Uterus (tissue), 4 donors: ENCODE results near the gene RRAD. TPM values are rescaled to one million over a fixed set of nuclear protein-coding genes. Genes with fewer than 3 reads are reported as not detected.
"Not testable (repeated sequence)": the region's sequence is repeated elsewhere in the genome, so short reads cannot be mapped to it uniquely, and the experiment has no call there.

Source experiments
- DNase-seq, 2 donors: peaks; one replicate each; pipeline ENCODE4 v3.0.0-alpha.2; 2019 to 2020
- H3K27ac ChIP-seq, 2 donors: fragments of 200-600 bp; sonication (generic); 1 replicate in 1 of 2; 2 replicates in 1 of 2; pipeline ENCODE4 v1.5.1; 2016 to 2018
- H3K27me3 ChIP-seq, 2 donors: fragments of 200-600 bp; sonication (generic); one replicate each; pipeline ENCODE4 v1.5.1; 2018 to 2019; ENCODE audit warnings: control low read depth in 1 of 2
- H3K36me3 ChIP-seq, 2 donors: fragments of 200-600 bp; sonication (generic); one replicate each; pipeline ENCODE4 v1.5.1; 2019; ENCODE audit warnings: control low read depth in 1 of 2
- H3K4me1 ChIP-seq, 2 donors: fragments of 200-600 bp; sonication (generic); one replicate each; pipeline ENCODE4 v1.5.1; 2018 to 2019; ENCODE audit warnings: control low read depth in 1 of 2
- H3K4me3 ChIP-seq, 2 donors: fragments of 200-600 bp; sonication (generic); 1 replicate in 1 of 2; 2 replicates in 1 of 2; pipeline ENCODE4 v1.5.1; 2018 to 2019; ENCODE audit warnings: mild to moderate bottlenecking in 1 of 2
- H3K9me3 ChIP-seq, 2 donors: fragments of 200-600 bp; sonication (generic); one replicate each; pipeline ENCODE4 v1.5.1; 2019; ENCODE audit warnings: control low read depth in 1 of 2
- CTCF ChIP-seq, 4 experiments: fragments of 200-600 bp in 2 of 4; fragments of 450-650 bp in 2 of 4; sonication (generic) in 2 of 4; IDR thresholded peaks; one replicate each; pipeline ENCODE4 v1.5.1; 2016 to 2019; ENCODE audit warnings: antibody characterized with exemption in 4 of 4, mild to moderate bottlenecking in 2 of 4, moderate library complexity in 1 of 4
- POLR2A ChIP-seq, 2 donors: fragments of 450-650 bp; IDR thresholded peaks; one replicate each; pipeline ENCODE4 v1.6.1; 2016; ENCODE audit warnings: antibody characterized with exemption in 2 of 2, mild to moderate bottlenecking in 1 of 2, moderate library complexity in 1 of 2
- intact Hi-C: fragments of 100-400 bp; cut with DNase I; formaldehyde crosslinking; loops from one replicate; pipeline ENCODE4 v1.15.1; 2023; ENCODE audit warnings: low total_unique reads
- total RNA-seq, 4 donors: library from RNA; depleted of rRNA in 3 of 4; stranded (reverse); fragments of >200 nt in 3 of 4; gene quantifications; one replicate each; pipeline versions ENCODE4 v1.1.0 to v1.2.4, GENCODE V29; 2014 to 2023
- donor health status: DM: yes; HTN: yes; CAD: no.

The RRAD gene
- total RNA-seq, 4 donors from 2014 or later: 7.5 to 32.8 (median 18.8) TPM

GRCh38 chr16:66939366-66939765, 14.0 kb upstream of the RRAD start:
- no peaks in the 10 kb centered on the region for H3K36me3 ChIP-seq
- intact Hi-C loops: no loop called here

DNA sequence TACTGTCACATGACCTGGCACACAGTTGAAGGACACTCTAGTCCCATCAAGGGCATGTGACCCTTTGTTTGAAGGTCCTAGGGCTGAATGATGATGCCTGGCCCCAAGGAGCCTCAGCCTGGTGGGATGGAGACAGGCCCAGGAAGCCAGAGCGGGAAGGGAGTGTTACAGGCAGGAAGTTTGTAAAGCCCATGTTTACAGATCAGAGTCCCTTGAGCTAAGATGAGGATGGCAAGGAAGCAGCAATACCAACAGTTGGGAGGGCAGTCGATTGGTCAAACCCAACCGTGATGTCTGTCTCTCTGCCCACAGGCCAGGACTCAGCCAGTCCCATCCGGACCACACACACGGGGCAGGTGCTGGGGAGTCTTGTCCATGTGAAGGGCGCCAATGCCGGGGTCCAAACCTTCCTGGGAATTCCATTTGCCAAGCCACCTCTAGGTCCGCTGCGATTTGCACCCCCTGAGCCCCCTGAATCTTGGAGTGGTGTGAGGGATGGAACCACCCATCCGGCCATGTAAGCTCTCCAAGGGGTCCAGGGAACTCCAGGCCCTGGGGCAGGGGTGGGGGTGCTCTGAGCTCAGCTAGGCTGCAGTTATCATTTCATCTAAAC, 12.5 kb upstream of the RRAD start:
- no peak overlapping the region for H3K27ac ChIP-seq
- intact Hi-C loops: no loop called here
- TF ChIP-seq CTCF (IDR thresholded peaks at IDR 0.05) (no peak), POLR2A (IDR thresholded peaks at IDR 0.05) (no peak)
- H3K27me3 ChIP-seq: no peaks in the 10 kb centered on the region
- no peaks in the 10 kb centered on the region for H3K9me3 ChIP-seq
- H3K4me1 ChIP-seq: peaks cover 0 to 24% of the 10 kb centered on the region in 2 donors
- H3K36me3 ChIP-seq: no peaks in the 10 kb centered on the region
- no peak overlapping the region for H3K4me3 ChIP-seq
- DNase-seq: no peak

More at GRCh38 chr16:66939366-66939765, 14.0 kb upstream of the RRAD start:
- no peak for DNase-seq
- Histone ChIP-seq H3K27me3 (no peaks in the 10 kb centered on the region), H3K9me3 (no peaks in the 10 kb centered on the region), H3K4me1 (peaks cover 0 to 17% of the 10 kb centered on the region in 2 donors), H3K27ac (no peak overlapping the region), H3K4me3 (no peak overlapping the region)
- TF ChIP-seq CTCF (IDR thresholded peaks at IDR 0.05) (no peak), POLR2A (IDR thresholded peaks at IDR 0.05) (no peak)

GRCh38 chr16:66936889-66937554, 11.7 kb upstream of the RRAD start:
- intact Hi-C loops: no loop called here
- no peak for TF ChIP-seq POLR2A (IDR thresholded peaks at IDR 0.05)
- TF ChIP-seq CTCF (IDR thresholded peaks at IDR 0.05): no peak
- H3K4me3 ChIP-seq: no peak overlapping the region
- H3K4me1 ChIP-seq: peaks cover 0 to 29% of the 10 kb centered on the region in 2 donors
- H3K27me3 ChIP-seq: no peaks in the 10 kb centered on the region
- no peak overlapping the region for H3K27ac ChIP-seq
- H3K36me3 ChIP-seq: no peaks in the 10 kb centered on the region
- H3K9me3 ChIP-seq: no peaks in the 10 kb centered on the region
- DNase-seq: no peak

DNA sequence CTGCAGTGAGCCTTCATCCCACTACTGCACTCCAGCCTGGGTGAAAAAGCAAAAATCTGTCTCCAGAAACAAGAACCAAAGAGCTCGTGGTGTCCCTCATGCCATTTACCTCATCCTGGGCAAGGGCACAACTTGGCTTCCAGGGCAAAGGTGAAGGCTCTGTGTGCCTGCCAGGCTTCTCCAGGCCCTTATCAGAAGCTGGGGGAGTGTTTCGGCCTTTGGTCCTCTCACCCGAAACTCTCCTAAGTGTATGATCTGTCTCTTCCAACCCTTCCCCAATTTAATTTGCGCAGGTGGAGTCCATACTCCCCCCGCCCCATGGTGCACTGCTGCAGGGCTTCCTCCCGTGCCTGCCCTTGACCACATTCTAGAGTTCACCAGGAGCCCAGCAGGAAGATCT, 11.1 kb upstream of the RRAD start:
- intact Hi-C loops: no loop called here
- H3K9me3 ChIP-seq: no peaks in the 10 kb centered on the region
- H3K4me1 ChIP-seq: peaks cover 0 to 29% of the 10 kb centered on the region in 2 donors
- TF ChIP-seq POLR2A (IDR thresholded peaks at IDR 0.05) (no peak), CTCF (IDR thresholded peaks at IDR 0.05) (no peak)
- no peak overlapping the region for H3K27ac ChIP-seq
- no peaks in the 10 kb centered on the region for H3K27me3 ChIP-seq
- no peak for DNase-seq
- no peak overlapping the region for H3K4me3 ChIP-seq
- no peaks in the 10 kb centered on the region for H3K36me3 ChIP-seq

GRCh38 chr16:66935314-66936011, 10.1 kb upstream of the RRAD start, which contains the start of gene CES2:
TSS of gene CES2 (plus strand) at chr16:66935516. CDS start at chr16:66935636, 120 bp downstream.
- Histone ChIP-seq H3K27me3 (no peaks in the 10 kb centered on the region), H3K4me3 (peak within 1 kb of the TSS; percentile 78 to 94), H3K36me3 (no peaks in the 10 kb centered on the region), H3K9me3 (no peaks in the 10 kb centered on the region), H3K4me1 (peaks cover 0 to 29% of the 10 kb centered on the region in 2 donors), H3K27ac (peak within 1 kb of the TSS; percentile 91 to 93)
- no peak for DNase-seq
- no peak for TF ChIP-seq CTCF (IDR thresholded peaks at IDR 0.05)
- no peak for TF ChIP-seq POLR2A (IDR thresholded peaks at IDR 0.05)
- intact Hi-C loops: no loop called here

- H3K9me3 ChIP-seq, H3K36me3 ChIP-seq, DNase-seq, intact Hi-C loops, H3K27me3 ChIP-seq: not testable (repeated sequence)
- Histone ChIP-seq H3K4me3 (peak overlapping the region; percentile 78 to 94), H3K4me1 (peaks cover 0 to 29% of the 10 kb centered on the region in 2 donors), H3K27ac (peak overlapping the region; percentile 91 to 93)
Measured at GRCh38 chr16:66934839-66935313, 9.5 kb upstream of the RRAD start.
